Natural killer cell (primary cell): Measurements from ENCODE around the gene CDC42BPA. TPM values are rescaled to one million over a fixed set of nuclear protein-coding genes. Genes with fewer than 3 reads are reported as not detected.

Experiments
- ATAC-seq, 3 donors: fragments of 150-1000 bp in 2 of 3; fragments of 200-7000 bp in 1 of 3; cut with Tn5 transposase; 1 replicate in 1 of 3; 2 replicates in 2 of 3; pipeline ENCODE4 v1.10.0; 2021; ENCODE audit warnings: mild to moderate bottlenecking in 2 of 3, moderate library complexity in 2 of 3
- DNase-seq, 2 donors: peaks; one replicate each; pipeline versions ENCODE4 v3.0.0 to v3.0.0-alpha.2; 2013 to 2021; ENCODE audit warnings: mixed read lengths in 1 of 2
- H3K27ac ChIP-seq: one replicate; pipeline ENCODE4 v1.5.1; 2013; ENCODE audit warnings: mild to moderate bottlenecking, low read length
- H3K27me3 ChIP-seq: one replicate; pipeline ENCODE4 v1.6.1; 2013; ENCODE audit warnings: low read length; ENCODE audit not compliant: control insufficient read depth, insufficient read depth
- H3K36me3 ChIP-seq: one replicate; pipeline ENCODE4 v1.6.1; 2013; ENCODE audit warnings: low read length; ENCODE audit not compliant: control insufficient read depth, insufficient read depth
- H3K4me1 ChIP-seq: one replicate; pipeline ENCODE4 v1.6.1; 2013; ENCODE audit warnings: low read length; ENCODE audit not compliant: control insufficient read depth, insufficient read depth
- H3K4me3 ChIP-seq: one replicate; pipeline ENCODE4 v1.5.1; 2013; ENCODE audit warnings: low read length
- H3K9me3 ChIP-seq: one replicate; pipeline ENCODE4 v1.6.1; 2013; ENCODE audit warnings: low read length; ENCODE audit not compliant: control insufficient read depth, insufficient read depth
- H3K27ac Mint-ChIP-seq, 2 donors: one replicate each; pipeline ENCODE4 v1.8.0; 2022; ENCODE audit warnings: mild to moderate bottlenecking in 2 of 2, mixed read lengths in 2 of 2, moderate library complexity in 1 of 2
- H3K27me3 Mint-ChIP-seq, 2 donors: one replicate each; pipeline ENCODE4 v1.8.0; 2022; ENCODE audit warnings: low read depth in 2 of 2, mixed read lengths in 2 of 2
- H3K36me3 Mint-ChIP-seq: one replicate; pipeline ENCODE4 v1.8.0; 2022; ENCODE audit warnings: mixed read lengths
- H3K4me1 Mint-ChIP-seq, 2 donors: one replicate each; pipeline ENCODE4 v1.8.0; 2022; ENCODE audit warnings: mixed read lengths in 2 of 2
- H3K4me3 Mint-ChIP-seq: one replicate; pipeline ENCODE4 v1.8.0; 2022; ENCODE audit warnings: mild to moderate bottlenecking, moderate library complexity, mixed read lengths
- H3K9me3 Mint-ChIP-seq, 2 donors: one replicate each; pipeline ENCODE4 v1.8.0; 2022; ENCODE audit warnings: mixed read lengths in 2 of 2
- CTCF ChIP-seq: fragments of 200-600 bp; IDR thresholded peaks from one replicate; pipeline ENCODE4 v1.8.0; 2022; ENCODE audit warnings: antibody characterized with exemption
- WGBS: methylation state at CpG from one replicate; pipeline ENCODE4 v1.1.7; 2013; ENCODE audit warnings: missing lambda C conversion rate; ENCODE audit not compliant: insufficient coverage; 5-methylcytosine and 5-hydroxymethylcytosine counted together
- intact Hi-C: fragments of 100-400 bp; cut with micrococcal nuclease; formaldehyde crosslinking; loops from one replicate; pipeline ENCODE4 v1.14.2; 2022
- total RNA-seq, 4 donors: library from RNA; stranded (reverse); fragments of 120-200 nt in 1 of 4; gene quantifications; one replicate each; pipeline versions ENCODE4 v1.2.3 to v1.2.4, GENCODE V29; 2013 to 2022

The CDC42BPA gene
- total RNA-seq, 3 donors from 2014 or later (not counting 1 experiment from before 2014, with no cell fraction given) = 0.14 to 2.4 (median 0.77) TPM

GRCh38 chr1:226953175-226953800 is 365.0 kb downstream of the CDC42BPA start:
- WGBS = 93% methylated on average over 10 of the region's 11 CpGs
- Histone ChIP-seq H3K4me1 (no peaks in the 10 kb centered on the region), H3K4me3 (no peak overlapping the region), H3K27me3 (no peaks in the 10 kb centered on the region), H3K27ac (no peak overlapping the region), H3K9me3 (no peaks in the 10 kb centered on the region), H3K36me3 (no peaks in the 10 kb centered on the region)
- ATAC-seq (no peak), DNase-seq (no peak)
- peaks cover 34 to 60% of the 10 kb centered on the region in 2 donors for H3K4me1 Mint-ChIP-seq
- no peak for TF ChIP-seq CTCF
- peaks cover 2 to 4% of the 10 kb centered on the region in 2 donors for H3K9me3 Mint-ChIP-seq
- H3K27me3 Mint-ChIP-seq = no peaks in the 10 kb centered on the region
- H3K36me3 Mint-ChIP-seq = no peaks in the 10 kb centered on the region
- intact Hi-C loops = no loop called here
- H3K27ac Mint-ChIP-seq = peak overlapping the region in 1 of 2 donors; percentile 38
- no peak overlapping the region for H3K4me3 Mint-ChIP-seq

GRCh38 chr1:226952118-226952441 is 366.2 kb downstream of the CDC42BPA start:
- 87% methylated on average over 2 of the region's 3 CpGs for WGBS
- no peak overlapping the region for H3K4me3 ChIP-seq
- no peaks in the 10 kb centered on the region for H3K27me3 ChIP-seq
- H3K27ac ChIP-seq = no peak overlapping the region
- H3K4me3 Mint-ChIP-seq = no peak overlapping the region
- intact Hi-C loops = no loop called here
- TF ChIP-seq CTCF = no peak
- no peak for ATAC-seq
- H3K36me3 Mint-ChIP-seq = no peaks in the 10 kb centered on the region
- no peaks in the 10 kb centered on the region for H3K36me3 ChIP-seq
- H3K27me3 Mint-ChIP-seq = no peaks in the 10 kb centered on the region
- H3K4me1 ChIP-seq = no peaks in the 10 kb centered on the region
- peaks cover 29 to 53% of the 10 kb centered on the region in 2 donors for H3K4me1 Mint-ChIP-seq
- H3K27ac Mint-ChIP-seq = no peak overlapping the region
- peaks cover 4% of the 10 kb centered on the region for H3K9me3 ChIP-seq
- peaks cover 2 to 3% of the 10 kb centered on the region in 2 donors for H3K9me3 Mint-ChIP-seq
- DNase-seq = no peak

DNA sequence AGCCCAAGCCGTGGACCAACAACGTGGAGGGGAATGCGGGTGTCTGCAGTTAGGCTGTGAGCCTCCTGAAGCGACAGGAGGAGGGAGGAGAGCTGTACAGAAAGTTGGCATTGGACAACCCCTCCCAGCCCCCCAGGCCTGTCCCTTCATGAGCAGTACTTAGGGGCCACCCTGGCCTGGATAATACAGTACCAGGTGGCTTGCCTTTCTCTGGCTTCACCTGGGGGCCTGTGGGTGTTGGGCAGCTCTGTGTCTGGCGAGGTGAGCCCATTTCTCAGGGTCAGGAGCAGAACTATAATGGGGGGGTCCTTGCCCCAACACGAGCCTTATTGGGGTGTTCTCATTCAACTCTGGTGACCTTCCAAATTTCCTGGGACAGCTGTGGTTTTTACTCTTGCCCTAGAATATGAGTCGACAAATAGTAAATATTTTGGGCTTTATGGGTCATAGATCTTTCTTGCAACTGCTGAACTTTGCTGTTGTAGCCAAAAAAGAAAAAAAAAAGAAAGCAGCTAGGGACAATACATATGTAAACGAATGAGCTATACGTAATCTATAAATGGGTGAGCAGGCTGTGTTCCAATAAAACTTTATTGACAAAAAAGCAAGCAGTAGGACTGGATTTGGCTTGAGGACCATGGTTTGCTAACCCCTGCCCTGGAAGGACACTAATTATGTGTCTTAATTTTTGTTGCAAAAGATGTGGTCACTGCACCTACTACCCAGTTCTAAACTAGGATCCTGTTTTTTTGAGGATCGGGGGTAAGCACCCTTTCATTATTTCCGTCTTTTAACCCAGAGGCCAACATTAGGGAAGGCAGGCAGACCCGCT is 366.8 kb downstream of the CDC42BPA start:
- Mint-ChIP-seq H3K27me3 (no peaks in the 10 kb centered on the region), H3K27ac (peak overlapping the region in 1 of 2 donors; percentile 62), H3K4me1 (peaks cover 31 to 55% of the 10 kb centered on the region in 2 donors), H3K36me3 (no peaks in the 10 kb centered on the region), H3K9me3 (peaks cover 0 to 2% of the 10 kb centered on the region in 2 donors), H3K4me3 (no peak overlapping the region)
- DNase-seq = no peak
- Histone ChIP-seq H3K4me3 (no peak overlapping the region), H3K27ac (no peak overlapping the region), H3K36me3 (no peaks in the 10 kb centered on the region), H3K9me3 (peaks cover 4% of the 10 kb centered on the region), H3K27me3 (no peaks in the 10 kb centered on the region), H3K4me1 (no peaks in the 10 kb centered on the region)
- intact Hi-C loops = no loop called here
- ATAC-seq = no peak
- 90% methylated on average over 12 of the region's 12 CpGs for WGBS
- no peak for TF ChIP-seq CTCF
